Central memory CD8-positive, alpha-beta T cell (primary cell): ENCODE measurements around the gene ANKRD28.

Experiments used
- ATAC-seq: fragments of 150-1000 bp; cut with Tn5 transposase; replicated peaks from 2 replicates; pipeline ENCODE4 v1.10.0; 2022; ENCODE audit warnings: mild to moderate bottlenecking, moderate FRiP score, moderate number of reproducible peaks; ENCODE audit not compliant: poor library complexity, severe bottlenecking; ENCODE audit errors: extremely low read depth
- DNase-seq, 2 donors: peaks; one replicate each; pipeline ENCODE4 v3.0.0; 2021; ENCODE audit warnings: low spot score in 2 of 2
- H3K27ac Mint-ChIP-seq: one replicate; pipeline ENCODE4 v1.8.0; 2022; ENCODE audit warnings: low read depth, mild to moderate bottlenecking, moderate library complexity, mixed read lengths
- H3K27me3 Mint-ChIP-seq: one replicate; pipeline ENCODE4 v1.8.0; 2022; ENCODE audit warnings: mixed read lengths
- H3K36me3 Mint-ChIP-seq: one replicate; pipeline ENCODE4 v1.8.0; 2022; ENCODE audit warnings: mild to moderate bottlenecking, moderate library complexity, mixed read lengths; ENCODE audit not compliant: insufficient read depth
- H3K4me1 Mint-ChIP-seq: one replicate; pipeline ENCODE4 v1.8.0; 2022; ENCODE audit warnings: mixed read lengths
- H3K4me3 Mint-ChIP-seq: one replicate; pipeline ENCODE4 v1.8.0; 2022; ENCODE audit warnings: mild to moderate bottlenecking, moderate library complexity, mixed read lengths
- H3K9me3 Mint-ChIP-seq: one replicate; pipeline ENCODE4 v1.8.0; 2022; ENCODE audit warnings: mixed read lengths

Gene ANKRD28

DNA sequence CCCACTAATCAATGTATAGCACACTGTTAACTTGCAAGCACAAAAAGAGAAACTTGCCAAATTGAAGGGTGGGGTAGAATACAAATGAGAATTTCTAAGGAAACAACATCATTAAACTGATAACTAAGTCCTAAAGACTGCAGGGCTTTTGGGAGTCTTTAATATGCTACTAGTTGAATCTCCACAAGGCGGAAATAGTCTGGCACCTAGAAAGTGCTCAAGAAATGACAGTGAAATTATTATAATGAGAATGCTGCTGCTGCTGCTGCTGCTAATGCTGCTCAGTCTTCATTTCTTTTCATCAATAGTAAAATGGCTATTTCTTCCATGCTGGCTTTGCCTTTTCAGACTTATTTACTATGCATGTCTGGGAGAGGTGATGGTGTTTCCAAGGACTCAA is 104.4 kb downstream of the ANKRD28 start:
- Mint-ChIP-seq H3K4me3 (no peak overlapping the region), H3K27ac (no peak overlapping the region)

DNA sequence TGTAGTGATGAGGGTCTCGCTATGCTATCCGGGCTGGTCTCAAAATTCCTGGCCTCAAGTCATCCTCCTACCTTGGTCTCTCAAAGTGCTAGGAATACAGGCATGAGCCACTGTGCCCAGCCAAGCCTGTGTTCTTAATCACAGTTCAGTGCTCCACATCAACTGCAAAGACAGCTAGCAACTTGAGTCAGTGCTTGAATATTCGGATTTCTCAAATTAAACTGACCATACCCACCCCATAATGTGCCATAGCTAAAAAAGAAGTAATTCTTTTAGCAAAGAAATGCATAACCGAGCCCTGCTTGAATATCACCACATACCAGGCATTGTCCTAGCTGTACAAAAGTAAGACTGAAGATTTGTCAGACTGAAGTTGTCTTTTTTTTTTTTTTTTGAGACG is 107.0 kb downstream of the ANKRD28 start:
- ATAC-seq: no peak
- no peaks in the 10 kb centered on the region for H3K4me1 Mint-ChIP-seq

More for the DNA sequence above, 104.4 kb downstream of the ANKRD28 start:
- ATAC-seq: no peak
- no peak for DNase-seq
- no peaks in the 10 kb centered on the region for H3K4me1 Mint-ChIP-seq
- no peaks in the 10 kb centered on the region for H3K27me3 Mint-ChIP-seq
- peaks cover 11% of the 10 kb centered on the region for H3K36me3 Mint-ChIP-seq
- H3K9me3 Mint-ChIP-seq: no peaks in the 10 kb centered on the region

DNA sequence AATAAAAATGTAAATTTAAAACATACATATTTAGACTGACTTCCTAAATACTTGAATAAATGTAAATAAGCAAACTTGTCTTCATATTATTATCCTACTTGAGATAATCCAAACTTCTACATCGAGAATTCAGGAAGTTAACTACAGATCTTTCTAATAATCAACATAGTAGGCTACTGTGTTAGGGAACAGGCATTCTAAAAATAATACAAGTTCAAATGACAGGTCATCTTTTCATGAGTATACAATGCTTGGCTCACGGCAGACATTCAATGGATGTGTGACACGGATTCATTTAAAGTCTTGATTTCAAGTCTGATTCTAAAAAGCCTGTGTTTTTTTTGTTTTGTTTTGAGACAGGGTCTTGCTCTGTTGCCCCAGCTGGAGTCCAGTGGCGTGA is 107.5 kb downstream of the ANKRD28 start:
- Mint-ChIP-seq H3K4me3 (no peak overlapping the region), H3K9me3 (no peaks in the 10 kb centered on the region), H3K27me3 (no peaks in the 10 kb centered on the region), H3K36me3 (peaks cover 15% of the 10 kb centered on the region), H3K27ac (no peak overlapping the region), H3K4me1 (no peaks in the 10 kb centered on the region)
- no peak for DNase-seq
- ATAC-seq: no peak

More for the DNA sequence above, 107.0 kb downstream of the ANKRD28 start:
- no peak overlapping the region for H3K27ac Mint-ChIP-seq
- peaks cover 17% of the 10 kb centered on the region for H3K36me3 Mint-ChIP-seq
- no peak overlapping the region for H3K4me3 Mint-ChIP-seq
- DNase-seq: no peak
- no peaks in the 10 kb centered on the region for H3K27me3 Mint-ChIP-seq
- H3K9me3 Mint-ChIP-seq: no peaks in the 10 kb centered on the region

DNA sequence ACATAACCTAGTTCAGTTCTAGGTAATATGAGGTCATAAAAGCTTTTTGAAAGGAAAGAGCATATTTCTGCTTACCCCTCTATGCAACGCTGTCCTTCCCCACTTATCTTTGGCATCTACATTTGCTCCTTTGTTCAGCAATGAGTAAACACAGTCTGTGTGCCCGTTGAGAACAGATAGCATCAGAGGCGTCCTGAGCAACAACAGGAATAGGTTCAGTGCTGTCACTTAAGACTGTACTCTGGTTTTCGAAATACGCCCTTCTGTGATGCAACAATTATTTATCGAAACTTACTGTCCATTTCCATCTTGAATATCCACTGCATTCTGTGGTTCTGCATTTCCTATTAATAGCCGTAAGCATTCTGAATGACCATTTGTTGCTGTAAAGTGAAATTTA is 111.9 kb downstream of the ANKRD28 start:
- no peak for ATAC-seq
- no peak overlapping the region for H3K27ac Mint-ChIP-seq
- H3K4me1 Mint-ChIP-seq: no peaks in the 10 kb centered on the region
- H3K9me3 Mint-ChIP-seq: no peaks in the 10 kb centered on the region
- DNase-seq: no peak
- no peaks in the 10 kb centered on the region for H3K27me3 Mint-ChIP-seq
- peaks cover 22% of the 10 kb centered on the region for H3K36me3 Mint-ChIP-seq
- H3K4me3 Mint-ChIP-seq: no peak overlapping the region

DNA sequence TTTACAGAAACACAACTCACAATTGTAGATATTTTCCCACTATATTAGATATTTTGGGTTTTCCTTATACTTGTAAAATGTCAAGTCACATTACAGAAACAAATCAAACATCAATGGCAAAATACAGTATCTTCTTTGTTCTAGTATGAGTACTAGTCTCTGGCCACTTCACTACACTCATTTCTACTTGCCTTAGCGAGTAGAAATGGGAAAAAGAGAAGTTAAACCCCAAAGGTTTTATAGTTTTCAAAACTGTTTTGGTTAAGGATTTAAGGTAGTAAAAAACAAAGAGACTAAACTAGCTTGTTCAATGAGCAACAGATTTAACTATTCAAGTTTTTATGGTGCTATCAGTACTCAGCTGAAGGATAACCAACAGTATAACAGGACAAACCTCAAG is 114.5 kb downstream of the ANKRD28 start:
- no peak overlapping the region for H3K27ac Mint-ChIP-seq
- H3K27me3 Mint-ChIP-seq: no peaks in the 10 kb centered on the region
- no peaks in the 10 kb centered on the region for H3K9me3 Mint-ChIP-seq
- no peak overlapping the region for H3K4me3 Mint-ChIP-seq
- H3K36me3 Mint-ChIP-seq: peaks cover 24% of the 10 kb centered on the region
- ATAC-seq: no peak
- DNase-seq: no peak
- H3K4me1 Mint-ChIP-seq: no peaks in the 10 kb centered on the region

DNA sequence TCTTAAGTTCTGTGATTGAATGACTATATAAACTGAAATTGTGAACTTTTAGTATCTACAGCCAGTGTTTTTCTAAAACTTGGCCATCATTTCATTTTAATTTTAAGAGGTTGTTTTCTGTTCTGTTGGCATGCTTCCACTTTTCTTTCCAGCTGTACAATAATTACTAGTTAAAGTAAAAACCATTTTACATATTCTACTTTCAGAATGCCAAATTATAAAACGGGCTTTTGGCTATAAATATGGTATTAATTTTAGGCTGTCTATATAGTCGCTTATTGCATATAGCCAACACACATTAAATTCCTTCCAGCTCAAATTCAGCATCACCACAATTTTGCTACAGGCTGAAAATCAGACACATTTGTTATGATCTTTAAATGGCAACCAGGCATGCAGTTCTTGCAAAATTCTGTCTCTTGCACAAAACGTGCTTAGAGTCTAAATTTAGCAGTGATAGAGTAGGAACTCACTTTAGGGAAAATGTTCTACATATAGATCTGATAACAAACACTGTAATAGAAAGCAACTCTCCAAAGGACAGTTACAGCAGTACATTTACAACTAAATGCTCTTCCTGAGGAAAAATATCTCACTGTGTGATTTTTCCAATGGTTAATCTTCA is 115.1 kb downstream of the ANKRD28 start:
- Mint-ChIP-seq H3K36me3 (peaks cover 24% of the 10 kb centered on the region), H3K4me1 (no peaks in the 10 kb centered on the region), H3K27ac (no peak overlapping the region), H3K4me3 (no peak overlapping the region), H3K27me3 (no peaks in the 10 kb centered on the region), H3K9me3 (no peaks in the 10 kb centered on the region)
- DNase-seq: no peak
- ATAC-seq: no peak

DNA sequence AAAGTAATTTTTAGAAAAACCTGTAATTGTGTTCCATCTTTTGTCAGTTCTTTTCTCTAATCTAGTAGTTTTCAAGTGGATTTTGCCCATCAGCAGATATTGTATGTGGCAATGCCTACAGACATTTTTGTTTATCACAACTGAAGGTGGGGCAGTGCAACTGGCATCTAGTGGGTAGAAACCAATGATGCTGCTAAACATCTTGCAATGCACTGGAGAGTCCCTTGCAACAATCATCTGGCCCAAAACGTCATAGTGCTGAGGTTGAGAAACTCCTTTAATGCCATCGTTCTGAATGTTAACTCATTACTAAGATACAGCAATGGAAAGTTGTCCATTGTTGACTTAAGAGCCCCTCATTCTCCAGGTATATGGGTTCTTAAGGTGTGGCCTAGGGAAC is 116.1 kb downstream of the ANKRD28 start:
- Mint-ChIP-seq H3K4me3 (no peak overlapping the region), H3K27me3 (no peaks in the 10 kb centered on the region), H3K27ac (no peak overlapping the region), H3K4me1 (no peaks in the 10 kb centered on the region), H3K9me3 (no peaks in the 10 kb centered on the region), H3K36me3 (peaks cover 29% of the 10 kb centered on the region)
- DNase-seq (no peak), ATAC-seq (no peak)

DNA sequence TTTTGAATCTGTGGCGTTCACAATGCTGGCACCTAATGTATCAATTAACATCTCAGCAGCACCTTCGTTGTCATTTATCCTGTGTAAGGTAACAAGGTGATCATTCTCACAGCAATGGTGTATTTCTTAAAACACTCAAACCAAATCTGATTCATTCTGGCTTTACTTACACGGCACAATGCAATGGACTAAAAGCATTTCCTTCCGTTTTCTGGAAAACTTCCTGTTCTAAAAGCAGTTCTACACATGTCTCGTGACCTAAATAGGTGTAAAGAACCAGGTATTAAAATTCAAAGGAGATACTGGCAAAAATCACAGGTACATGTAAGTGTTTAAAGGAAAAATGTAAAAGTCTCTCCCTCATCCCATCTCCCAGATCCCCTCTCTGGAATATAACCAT is 118.5 kb downstream of the ANKRD28 start:
- Mint-ChIP-seq H3K9me3 (no peaks in the 10 kb centered on the region), H3K36me3 (peaks cover 17% of the 10 kb centered on the region), H3K4me3 (no peak overlapping the region), H3K27me3 (no peaks in the 10 kb centered on the region), H3K4me1 (no peaks in the 10 kb centered on the region), H3K27ac (no peak overlapping the region)
- no peak for ATAC-seq
- no peak for DNase-seq

DNA sequence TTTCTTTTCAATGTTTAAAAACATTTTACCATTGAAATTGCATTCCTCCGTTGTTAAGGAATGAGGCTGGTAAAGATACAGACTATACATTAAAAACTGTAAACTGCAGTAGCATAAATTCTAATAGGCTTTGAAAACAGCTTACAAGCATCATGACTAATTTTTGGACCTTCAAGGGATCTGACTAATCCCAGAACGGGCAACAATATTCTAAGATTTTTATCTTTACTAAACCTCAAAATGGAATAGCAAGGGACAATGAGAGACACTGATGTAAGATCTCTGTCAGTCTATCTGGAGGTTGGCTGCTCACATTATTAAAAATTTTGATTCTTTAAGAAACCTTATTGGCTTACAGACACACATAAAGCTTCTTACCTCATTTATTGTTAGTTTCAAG is 121.5 kb downstream of the ANKRD28 start:
- ATAC-seq: no peak
- DNase-seq: no peak
- no peak overlapping the region for H3K27ac Mint-ChIP-seq
- no peaks in the 10 kb centered on the region for H3K9me3 Mint-ChIP-seq
- H3K36me3 Mint-ChIP-seq: peaks cover 13% of the 10 kb centered on the region
- H3K27me3 Mint-ChIP-seq: no peaks in the 10 kb centered on the region
- H3K4me1 Mint-ChIP-seq: no peaks in the 10 kb centered on the region
- H3K4me3 Mint-ChIP-seq: no peak overlapping the region

DNA sequence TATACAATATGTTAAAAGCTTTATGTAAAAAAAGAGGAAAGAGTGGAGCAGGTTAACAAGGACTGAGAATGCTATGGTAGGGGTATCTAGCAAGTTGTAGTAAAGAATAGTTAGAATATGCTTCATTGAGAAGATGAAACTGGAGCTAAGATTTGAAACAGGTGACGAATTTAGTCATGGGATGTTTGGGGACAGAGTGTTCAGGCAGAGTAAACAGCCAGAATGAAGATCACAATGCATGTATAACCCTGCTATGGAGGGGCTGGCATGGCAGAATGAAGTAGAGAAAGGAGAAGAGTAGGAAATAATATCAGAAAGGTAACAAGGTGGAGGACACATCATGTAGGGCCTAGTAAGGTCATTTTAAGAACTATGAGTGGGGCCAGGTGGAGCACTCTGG is 124.2 kb downstream of the ANKRD28 start:
- Mint-ChIP-seq H3K9me3 (no peaks in the 10 kb centered on the region), H3K27ac (no peak overlapping the region), H3K27me3 (no peaks in the 10 kb centered on the region), H3K36me3 (peaks cover 13% of the 10 kb centered on the region), H3K4me3 (no peak overlapping the region), H3K4me1 (no peaks in the 10 kb centered on the region)
- DNase-seq: no peak
- ATAC-seq: no peak

DNA sequence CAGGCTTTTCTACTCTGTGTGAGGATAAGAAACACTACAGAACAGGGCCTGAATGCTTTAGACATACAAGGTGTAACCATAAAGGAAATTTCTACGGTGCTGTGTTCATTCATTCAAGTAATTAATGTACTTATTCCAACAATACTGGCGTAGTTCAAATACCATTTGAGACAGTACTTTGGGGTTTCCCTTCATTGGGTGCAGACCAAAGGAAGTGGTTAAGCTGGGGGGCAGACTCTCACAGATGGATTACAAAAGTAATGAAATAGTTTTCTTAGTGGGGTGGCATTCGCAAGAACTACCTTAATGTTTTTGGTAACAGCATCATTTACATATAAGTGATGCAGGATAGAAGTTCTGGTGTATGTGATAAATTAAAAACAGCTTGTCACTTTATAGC is 130.3 kb downstream of the ANKRD28 start:
- peaks cover 23% of the 10 kb centered on the region for H3K4me1 Mint-ChIP-seq
- peak overlapping the region; percentile 46 for H3K27ac Mint-ChIP-seq
- no peak overlapping the region for H3K4me3 Mint-ChIP-seq
- H3K36me3 Mint-ChIP-seq: peaks cover 11% of the 10 kb centered on the region
- H3K27me3 Mint-ChIP-seq: peaks cover 7% of the 10 kb centered on the region
- ATAC-seq (peak; percentile 99), DNase-seq (peak in 1 of 2 donors; percentile 50)
- H3K9me3 Mint-ChIP-seq: no peaks in the 10 kb centered on the region

DNA sequence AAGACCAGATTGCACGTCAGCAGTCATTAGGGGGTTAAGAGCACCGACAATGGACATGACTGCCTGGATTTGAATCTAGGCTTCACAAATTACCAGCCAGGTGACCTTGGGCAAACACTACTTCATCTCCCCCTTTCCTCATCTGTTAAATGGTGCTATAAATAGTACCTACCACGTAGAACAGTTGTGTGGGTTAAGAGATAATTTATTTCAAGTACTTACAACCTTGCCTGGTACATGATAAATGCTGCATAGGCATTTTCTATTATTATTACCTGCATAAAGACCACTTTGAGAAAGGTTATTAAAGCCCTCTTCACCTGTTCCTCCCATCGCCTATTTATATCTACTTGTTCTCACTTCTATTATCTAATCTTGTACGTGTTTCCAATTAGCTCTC is 131.5 kb downstream of the ANKRD28 start:
- peaks cover 12% of the 10 kb centered on the region for H3K36me3 Mint-ChIP-seq
- no peak overlapping the region for H3K27ac Mint-ChIP-seq
- no peak overlapping the region for H3K4me3 Mint-ChIP-seq
- peaks cover 23% of the 10 kb centered on the region for H3K4me1 Mint-ChIP-seq
- H3K27me3 Mint-ChIP-seq: peaks cover 7% of the 10 kb centered on the region
- H3K9me3 Mint-ChIP-seq: no peaks in the 10 kb centered on the region
- no peak for ATAC-seq
- DNase-seq: no peak

DNA sequence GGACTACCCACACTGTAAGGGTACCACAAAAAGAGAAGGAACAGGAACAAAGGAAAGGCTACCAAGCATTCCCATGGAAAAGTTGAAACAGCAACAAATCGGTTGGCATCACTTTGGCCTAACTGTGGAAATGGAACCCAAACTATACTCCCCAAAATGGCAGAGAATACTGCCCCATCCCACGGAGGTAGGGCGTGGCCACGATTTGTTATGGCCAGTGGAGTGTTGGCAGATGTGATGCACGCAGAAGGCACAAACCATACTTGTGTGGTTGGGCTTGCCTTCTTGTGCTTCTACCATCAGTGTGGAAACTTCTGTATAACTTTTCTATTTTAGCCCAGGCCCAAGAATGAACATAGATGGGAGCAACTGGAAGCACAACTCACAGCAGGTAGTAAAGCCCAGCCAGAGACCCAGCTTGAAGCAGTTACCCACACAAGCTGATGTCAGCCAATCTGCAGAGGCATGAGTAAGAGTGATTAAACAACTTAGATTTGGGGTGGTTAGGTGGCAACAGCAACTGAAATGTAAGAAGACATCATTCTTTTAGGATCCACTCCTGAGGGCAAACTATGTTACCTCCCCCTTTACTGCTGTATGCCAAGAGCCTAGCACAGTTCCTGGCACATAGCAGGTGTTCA is 132.1 kb downstream of the ANKRD28 start:
- peaks cover 9% of the 10 kb centered on the region for H3K36me3 Mint-ChIP-seq
- H3K9me3 Mint-ChIP-seq: no peaks in the 10 kb centered on the region
- H3K27me3 Mint-ChIP-seq: peaks cover 7% of the 10 kb centered on the region
- H3K27ac Mint-ChIP-seq: no peak overlapping the region
- DNase-seq (no peak), ATAC-seq (no peak)
- H3K4me3 Mint-ChIP-seq: no peak overlapping the region
- H3K4me1 Mint-ChIP-seq: peaks cover 23% of the 10 kb centered on the region
